Stimulated activated CD8-positive, alpha-beta memory T cell treated with anti-CD3 and anti-CD28 coated beads, Interleukin-7, amount 100 ng/mL, for 24 hours (primary cell): ENCODE results near the gene MACROD2.
"Not testable (repeated sequence)": the region's sequence is repeated elsewhere in the genome, so short reads cannot be mapped to it uniquely, and the experiment has no call there.

Experiments
- DNase-seq: peaks from one replicate; pipeline ENCODE4 v3.0.0-alpha.2; 2020; ENCODE audit warnings: low read depth

The MACROD2 gene

GRCh38 chr20:14193443-14193842 lies 198.1 kb downstream of the MACROD2 start:
- DNase-seq = no peak

- no peak for DNase-seq
Measured at GRCh38 chr20:14193885-14194284, 198.6 kb downstream of the MACROD2 start.

GRCh38 chr20:14197097-14197496 lies 201.8 kb downstream of the MACROD2 start:
- DNase-seq = no peak

GRCh38 chr20:14198416-14198815 lies 203.1 kb downstream of the MACROD2 start:
- no peak for DNase-seq

- no peak for DNase-seq
Measured at GRCh38 chr20:14199111-14199510, 203.8 kb downstream of the MACROD2 start.

- DNase-seq = no peak
Measured at GRCh38 chr20:14203657-14204056, 208.3 kb downstream of the MACROD2 start.

- DNase-seq = no peak
Measured at GRCh38 chr20:14207591-14207990, 212.3 kb downstream of the MACROD2 start.

- DNase-seq = no peak
Measured at GRCh38 chr20:14208956-14209355, 213.6 kb downstream of the MACROD2 start.

- no peak for DNase-seq
Measured at GRCh38 chr20:14210146-14210545, 214.8 kb downstream of the MACROD2 start.

- DNase-seq = no peak
Measured at GRCh38 chr20:14214046-14214445, 218.7 kb downstream of the MACROD2 start.

- not testable (repeated sequence) for DNase-seq
Measured at GRCh38 chr20:14215880-14216279, 220.6 kb downstream of the MACROD2 start.

GRCh38 chr20:14219801-14220461 lies 224.6 kb downstream of the MACROD2 start:
- no peak for DNase-seq

GRCh38 chr20:14220986-14221385 lies 225.7 kb downstream of the MACROD2 start:
- no peak for DNase-seq

- DNase-seq = no peak
Measured at GRCh38 chr20:14223806-14224205, 228.5 kb downstream of the MACROD2 start.

GRCh38 chr20:14226051-14227049 lies 231.0 kb downstream of the MACROD2 start:
- not testable (repeated sequence) for DNase-seq

GRCh38 chr20:14232650-14233049 lies 237.3 kb downstream of the MACROD2 start:
- DNase-seq = no peak

- no peak for DNase-seq
Measured at GRCh38 chr20:14234666-14235295, 239.5 kb downstream of the MACROD2 start.

GRCh38 chr20:14235355-14235754 lies 240.0 kb downstream of the MACROD2 start:
- no peak for DNase-seq

GRCh38 chr20:14245368-14245970 lies 250.2 kb downstream of the MACROD2 start:
- DNase-seq = no peak

- DNase-seq = no peak
Measured at GRCh38 chr20:14259689-14260088, 264.4 kb downstream of the MACROD2 start.

GRCh38 chr20:14260367-14260766 lies 265.1 kb downstream of the MACROD2 start:
- no peak for DNase-seq

GRCh38 chr20:14264869-14265268 lies 269.6 kb downstream of the MACROD2 start:
- DNase-seq = no peak
